ENCODE results near the gene TAGLN.
A peak's percentile ranks its signal among the peaks of the same experiment; 100 is the strongest.
"Not testable (repeated sequence)": the region's sequence is repeated elsewhere in the genome, so short reads cannot be mapped to it uniquely, and the experiment has no call there.

TAGLN gene

GRCh38 chr11:117181586-117182550, 17.3 kb upstream of the TAGLN start:
- no peak for DNase-seq

- DNase-seq: no peak
Observed at GRCh38 chr11:117182551-117182935, 16.6 kb upstream of the TAGLN start.

GRCh38 chr11:117183178-117183577, 16.0 kb upstream of the TAGLN start:
- DNase-seq: not testable (repeated sequence)

GRCh38 chr11:117183724-117184349, 15.3 kb upstream of the TAGLN start:
- DNase-seq: peak; percentile 4

GRCh38 chr11:117185736-117186430, 13.3 kb upstream of the TAGLN start:
- DNase-seq: no peak

GRCh38 chr11:117186431-117186761, 12.8 kb upstream of the TAGLN start:
- no peak for DNase-seq

DNA sequence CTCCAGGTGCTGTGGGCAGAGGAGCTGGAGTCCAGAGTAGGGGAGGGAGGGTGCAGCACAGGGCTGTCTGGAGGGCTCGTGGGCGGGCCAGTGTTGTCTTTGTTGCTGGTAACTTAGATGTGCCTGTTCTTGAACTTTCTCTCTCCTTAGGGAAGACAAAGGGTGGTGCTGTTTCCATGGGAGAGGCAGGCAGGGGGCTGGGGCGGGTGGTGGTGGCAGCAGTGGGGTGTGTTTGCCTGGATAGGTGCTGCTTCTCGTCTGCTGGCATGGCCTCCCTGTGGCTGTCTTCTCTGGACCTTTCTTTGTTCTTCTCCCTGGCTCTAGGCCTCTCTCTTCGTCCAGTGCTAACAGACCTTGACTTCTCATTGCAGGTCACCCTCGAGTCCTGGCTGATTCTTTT, 12.2 kb upstream of the TAGLN start:
- DNase-seq: no peak

DNA sequence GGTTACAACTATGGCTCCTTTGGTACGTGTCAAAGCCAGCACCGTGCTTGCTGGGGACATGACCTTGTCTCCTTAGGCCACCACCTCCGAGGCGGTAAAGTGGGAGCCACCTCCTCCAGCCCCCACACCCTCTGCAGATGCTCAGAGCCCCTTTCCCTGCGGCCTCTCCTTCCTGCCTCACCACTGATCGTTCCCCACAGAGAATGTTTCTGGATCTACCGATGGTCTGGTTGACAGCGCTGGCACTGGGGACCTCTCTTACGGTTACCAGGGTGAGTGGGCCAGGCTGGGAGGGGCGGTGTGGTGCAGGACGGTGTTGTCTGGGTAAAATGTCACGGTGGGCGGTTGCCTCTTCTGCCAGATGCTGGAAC, 11.8 kb upstream of the TAGLN start:
- DNase-seq: no peak

DNA sequence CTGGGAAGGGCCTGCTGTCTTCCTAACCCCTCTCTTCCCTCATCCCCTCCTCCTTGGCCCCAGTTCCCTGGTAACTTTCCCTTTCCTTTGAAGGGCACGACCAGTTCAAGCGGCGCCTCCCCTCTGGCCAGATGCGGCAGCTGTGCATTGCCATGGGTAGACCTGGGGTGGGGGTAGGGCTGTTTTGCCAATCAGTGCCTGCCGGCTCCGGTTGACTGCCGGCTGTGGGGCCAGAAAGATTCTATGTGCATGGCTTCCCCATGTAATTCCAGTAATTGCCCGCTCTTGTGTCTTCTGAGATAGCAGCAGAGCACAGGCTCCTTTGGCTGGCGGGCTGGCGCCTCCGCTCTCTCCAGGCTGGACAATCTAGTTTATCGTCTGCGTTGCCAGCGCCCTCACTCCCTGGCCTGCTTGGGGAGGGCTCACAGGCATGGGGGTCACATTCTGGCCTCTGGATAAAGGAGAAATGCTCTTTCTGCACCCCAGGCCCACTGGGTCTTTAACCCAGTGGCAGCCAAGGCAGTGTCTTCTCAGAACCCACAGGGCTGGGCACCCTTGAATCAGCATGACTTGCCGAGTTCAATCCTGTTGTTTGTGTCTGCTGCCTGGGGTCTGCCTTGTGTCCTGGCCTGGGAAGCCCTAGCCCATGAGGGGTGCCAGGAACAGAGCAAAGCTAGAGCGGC, 11.2 kb upstream of the TAGLN start:
- no peak for DNase-seq

DNA sequence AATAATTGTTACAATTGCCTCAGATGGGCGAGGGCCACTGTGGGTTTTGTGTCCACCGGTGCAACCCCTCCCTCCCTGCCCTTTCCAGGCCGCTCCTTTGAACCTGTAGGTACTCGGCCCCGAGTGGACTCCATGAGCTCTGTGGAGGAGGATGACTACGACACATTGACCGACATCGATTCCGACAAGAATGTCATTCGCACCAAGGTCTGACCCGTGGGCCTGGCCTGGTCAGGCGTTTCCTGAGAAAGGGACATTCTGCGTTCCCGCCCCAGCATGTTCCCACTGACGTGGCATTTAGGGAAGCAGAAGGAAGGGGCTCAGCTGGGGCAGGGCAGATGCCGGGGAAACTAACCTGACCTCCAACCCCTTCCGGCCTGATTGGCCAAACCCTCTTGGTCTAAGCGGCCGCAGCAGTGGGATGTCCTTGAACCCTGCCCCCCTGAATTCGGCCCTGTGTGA, 10.5 kb upstream of the TAGLN start:
- no peak for DNase-seq

DNA sequence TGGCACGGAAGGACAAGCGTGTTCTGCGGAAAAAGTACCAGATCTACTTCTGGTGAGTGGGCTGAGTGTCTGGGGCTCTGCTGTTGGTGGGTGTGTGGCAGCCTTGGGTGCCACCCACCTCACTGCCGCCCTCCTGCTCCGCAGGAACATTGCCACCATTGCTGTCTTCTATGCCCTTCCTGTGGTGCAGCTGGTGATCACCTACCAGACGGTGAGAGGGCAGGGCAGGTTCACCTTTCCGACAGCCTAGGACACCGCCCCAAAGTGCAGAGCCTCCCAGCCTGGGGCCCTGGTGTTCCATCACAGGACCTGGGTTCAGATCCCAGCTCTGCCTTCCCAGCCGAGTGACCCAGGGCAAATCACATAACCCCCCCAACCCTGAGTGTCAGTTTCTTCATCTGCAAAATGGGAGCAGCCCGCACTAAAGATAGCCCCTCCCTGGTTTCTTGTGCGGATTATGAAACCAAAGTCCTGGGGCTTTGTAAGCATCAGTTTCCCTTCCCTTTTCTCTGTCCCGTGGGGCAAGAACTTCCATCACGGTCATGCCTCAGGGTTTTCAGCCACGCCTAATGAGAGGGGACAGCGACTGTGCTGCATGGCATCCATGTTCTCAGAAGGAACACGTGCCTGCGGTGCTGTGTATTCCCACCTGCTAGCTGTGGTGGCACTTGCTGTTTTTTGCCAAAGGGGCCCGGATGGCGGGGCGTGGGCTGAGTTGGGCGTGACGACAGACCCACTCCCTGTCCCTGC, 9.8 kb upstream of the TAGLN start:
- DNase-seq: no peak

GRCh38 chr11:117189941-117190544, 9.1 kb upstream of the TAGLN start:
- no peak for DNase-seq

GRCh38 chr11:117191680-117192400, 7.3 kb upstream of the TAGLN start:
- DNase-seq: no peak

GRCh38 chr11:117192401-117192875, 6.7 kb upstream of the TAGLN start:
- DNase-seq: no peak

DNA sequence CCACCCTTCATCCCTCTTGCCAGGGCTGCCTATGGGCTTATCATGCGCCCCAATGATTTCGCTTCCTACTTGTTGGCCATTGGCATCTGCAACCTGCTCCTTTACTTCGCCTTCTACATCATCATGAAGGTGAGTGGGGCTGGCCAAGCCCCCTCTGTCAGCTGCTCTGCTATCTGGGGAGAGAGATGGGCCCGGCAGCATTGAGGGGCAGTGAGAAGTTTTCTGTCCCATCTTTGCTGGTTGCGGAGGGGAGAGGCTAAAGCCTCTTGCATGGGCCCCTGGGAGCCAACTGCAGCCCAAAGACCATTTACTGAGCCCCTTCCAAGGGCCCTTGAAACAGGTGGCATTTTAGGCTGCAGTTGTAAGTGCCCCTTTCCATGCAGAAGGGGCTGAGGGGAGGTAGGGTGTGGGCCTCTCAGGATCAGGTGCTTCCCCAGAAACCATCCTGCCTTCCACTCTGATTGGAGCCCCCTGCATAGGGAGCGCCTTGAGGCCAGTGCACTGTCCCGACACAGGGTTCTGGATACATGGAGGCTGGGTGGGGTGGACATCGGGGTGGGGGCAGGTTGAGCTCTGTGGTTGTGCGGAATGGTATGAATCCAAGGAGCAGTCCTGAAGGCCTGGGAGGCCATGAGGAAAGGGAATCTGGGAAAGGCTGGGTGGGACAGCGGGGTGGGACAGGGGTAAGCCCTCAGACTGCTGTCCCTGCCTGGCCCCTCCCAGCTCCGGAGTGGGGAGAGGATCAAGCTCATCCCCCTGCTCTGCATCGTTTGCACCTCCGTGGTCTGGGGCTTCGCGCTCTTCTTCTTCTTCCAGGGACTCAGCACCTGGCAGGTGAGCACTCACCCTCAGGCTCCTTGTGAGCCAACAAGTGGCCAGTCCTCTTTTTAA, 5.8 kb upstream of the TAGLN start:
- no peak for DNase-seq

GRCh38 chr11:117194267-117194666, 4.9 kb upstream of the TAGLN start:
- no peak for DNase-seq

DNA sequence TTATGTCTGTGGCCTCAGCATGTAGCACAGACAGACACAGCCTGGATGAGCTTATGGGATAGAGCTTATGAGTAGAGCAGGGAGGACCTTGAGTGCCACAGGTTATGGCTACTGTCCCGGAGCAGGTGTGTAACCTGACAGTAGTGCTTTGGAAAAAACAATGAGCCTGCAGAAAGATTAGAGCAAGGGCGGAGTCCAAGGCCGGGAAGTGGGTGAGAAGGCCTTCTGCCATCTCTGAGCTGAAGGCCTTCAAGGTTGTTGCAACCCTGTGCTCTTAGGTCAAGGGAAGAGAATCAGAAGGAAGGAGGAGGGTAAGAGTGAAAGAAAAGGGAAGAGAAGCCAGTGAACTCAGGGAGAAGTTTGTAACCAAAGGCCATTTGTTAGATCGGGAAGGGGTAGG, 3.9 kb upstream of the TAGLN start:
- DNase-seq: no peak

- DNase-seq: no peak
Observed at GRCh38 chr11:117195761-117196160, 3.4 kb upstream of the TAGLN start.

- no peak for DNase-seq
Observed at GRCh38 chr11:117197006-117197405, 2.2 kb upstream of the TAGLN start.

Measured in NCI-H2029 treated with DMSO at 0.1 percent for 48 hours (cell line).